ENCODE data around the gene MDH1. TPM values are rescaled to one million over a fixed set of nuclear protein-coding genes. Genes with fewer than 3 reads are reported as not detected.

Gene MDH1
- total and polyA plus RNA-seq, 12 donors, result 1,017 to 1,698 (median 1,564) TPM

DNA sequence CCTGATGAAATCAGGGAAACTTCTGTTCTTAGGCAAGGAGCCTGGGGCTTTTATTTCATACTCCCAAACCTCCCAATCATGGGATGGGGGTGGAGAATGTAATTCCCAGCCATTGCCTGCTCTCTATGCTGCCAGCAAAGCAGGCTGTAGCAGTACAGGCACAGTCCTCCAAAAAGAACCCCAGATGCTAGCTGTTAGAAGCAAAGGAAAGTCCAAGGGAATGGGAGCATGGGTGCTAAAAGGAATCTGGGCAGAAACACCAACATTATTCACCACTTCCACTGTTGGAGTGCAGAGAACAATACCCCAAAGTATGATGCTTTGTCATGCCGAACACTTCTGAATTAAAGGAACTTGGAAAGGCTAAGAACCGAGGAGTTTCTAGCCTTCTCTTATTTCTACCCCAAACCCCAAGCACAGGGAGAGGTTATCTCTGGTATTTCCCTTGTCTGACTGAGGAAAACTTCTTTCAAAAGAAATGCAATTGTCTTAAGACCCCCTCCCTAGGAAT, 24.7 kb downstream of the MDH1 start:
- Histone ChIP-seq H3K9me3 (no peaks in the 10 kb centered on the region), H3K27me3 (no peaks in the 10 kb centered on the region), H3K36me3 (peaks cover 0 to 4% (median 0%) of the 10 kb centered on the region in 9 donors), H3K4me3 (no peak overlapping the region), H3K27ac (no peak overlapping the region), H3K4me1 (peaks cover 0 to 10% (median 0%) of the 10 kb centered on the region in 9 donors)
- no peak for TF ChIP-seq CTCF (IDR thresholded peaks at IDR 0.05)
- DNase-seq, result no peak
- 54 to 60% methylated on average over 2 of the region's 2 CpGs for WGBS, 2 donors
- peak in 1 of 8 donors; percentile 31 for ATAC-seq
- intact Hi-C loops (cut with DNase I), result no loop called here

DNA sequence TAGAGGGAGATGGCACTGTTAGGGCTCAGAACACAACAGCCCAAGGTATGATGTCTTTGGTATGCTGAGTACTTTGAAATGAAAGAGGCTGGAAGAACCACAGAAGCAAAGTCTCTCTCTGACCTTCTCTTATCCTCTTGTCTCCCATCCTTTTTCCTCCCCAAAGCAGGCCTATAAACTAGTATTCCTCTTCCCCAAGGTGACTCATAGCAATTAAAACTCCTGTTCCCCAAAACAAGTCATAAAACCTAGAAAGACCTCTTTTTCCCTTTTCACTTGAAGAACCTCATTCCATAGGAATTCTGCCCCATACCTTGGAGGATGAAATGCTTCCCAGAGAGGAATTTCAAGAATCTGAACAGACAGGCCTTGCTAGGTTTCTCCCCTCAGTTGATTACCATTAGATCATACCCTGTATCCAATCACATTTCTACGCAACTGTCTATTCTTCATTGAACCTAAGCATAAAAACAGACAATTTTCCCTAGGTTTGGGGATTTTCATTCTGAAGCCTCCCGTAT, 25.7 kb downstream of the MDH1 start:
- Histone ChIP-seq H3K9me3 (no peaks in the 10 kb centered on the region), H3K27me3 (no peaks in the 10 kb centered on the region), H3K27ac (no peak overlapping the region), H3K36me3 (no peaks in the 10 kb centered on the region), H3K4me3 (no peak overlapping the region), H3K4me1 (peaks cover 0 to 10% (median 0%) of the 10 kb centered on the region in 9 donors)
- intact Hi-C loops (cut with DNase I), result no loop called here
- no peak for ATAC-seq
- no peak for DNase-seq
- no peak for TF ChIP-seq CTCF (IDR thresholded peaks at IDR 0.05)
- 81 to 89% methylated on average over 2 of the region's 2 CpGs for WGBS, 2 donors

DNA sequence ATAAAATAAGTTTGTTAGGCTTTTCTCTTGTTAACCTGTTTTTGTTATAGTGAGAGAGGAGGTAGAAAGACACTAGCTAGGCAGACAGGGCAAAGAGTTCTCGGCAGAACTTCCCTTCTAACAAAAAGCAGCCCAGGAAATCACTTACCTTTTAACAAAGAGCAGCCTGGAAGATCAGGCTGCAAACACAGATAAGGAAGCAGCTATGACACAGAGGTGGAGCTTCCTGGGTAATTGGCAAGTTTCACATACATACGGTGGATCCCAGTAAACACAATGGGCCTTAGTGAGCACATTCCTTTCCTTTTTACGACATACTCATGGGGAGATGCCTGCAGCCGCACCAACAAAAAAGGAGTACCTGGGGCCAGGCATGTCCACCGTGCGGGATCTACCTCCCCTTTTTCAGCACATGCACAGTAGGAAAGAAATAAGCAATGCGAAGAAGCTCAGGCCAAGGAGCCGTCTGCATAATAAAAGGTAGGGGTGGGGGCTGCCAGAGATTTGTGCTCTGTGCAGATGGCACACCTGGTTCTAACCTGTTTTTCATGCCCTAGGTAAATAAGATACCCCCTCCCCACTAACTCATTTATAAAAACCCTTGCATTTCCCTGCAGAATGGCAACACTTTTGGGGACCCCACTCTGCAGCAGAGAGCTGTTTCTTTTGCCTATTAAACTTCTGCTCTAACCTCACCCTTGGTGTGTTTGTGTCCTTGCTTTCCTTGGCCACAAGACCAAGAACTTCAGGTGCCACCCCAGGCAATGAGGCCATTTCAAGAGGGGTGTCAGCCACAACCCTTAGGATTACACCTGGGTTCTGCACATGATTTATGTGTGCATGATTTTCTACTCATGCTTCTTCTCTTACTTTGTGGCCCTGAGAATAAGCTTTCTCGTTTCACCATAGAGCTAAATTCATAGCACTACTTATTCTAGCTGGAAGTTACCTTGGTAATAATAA, 26.5 kb downstream of the MDH1 start:
- Histone ChIP-seq H3K4me1 (peaks cover 0 to 10% (median 0%) of the 10 kb centered on the region in 9 donors), H3K27ac (no peak overlapping the region), H3K27me3 (no peaks in the 10 kb centered on the region), H3K4me3 (no peak overlapping the region), H3K36me3 (no peaks in the 10 kb centered on the region), H3K9me3 (no peaks in the 10 kb centered on the region)
- intact Hi-C loops (cut with DNase I), result no loop called here
- no peak for TF ChIP-seq CTCF (IDR thresholded peaks at IDR 0.05)
- DNase-seq, result no peak
- WGBS, 2 donors, result 60 to 64% methylated on average over 9 of the region's 9 CpGs
- ATAC-seq, result peak in 1 of 8 donors; percentile 53

- H3K36me3 ChIP-seq, result no peaks in the 10 kb centered on the region
- no peak overlapping the region for H3K4me3 ChIP-seq
- no peak for ATAC-seq
- no peak for DNase-seq
- H3K9me3 ChIP-seq, result no peaks in the 10 kb centered on the region
- no peak overlapping the region for H3K27ac ChIP-seq
- 67 to 76% methylated on average over 1 of the region's 1 CpG for WGBS, 2 donors
- H3K4me1 ChIP-seq, result peaks cover 0 to 10% (median 0%) of the 10 kb centered on the region in 9 donors
- intact Hi-C loops (cut with DNase I), result no loop called here
- TF ChIP-seq CTCF (IDR thresholded peaks at IDR 0.05), result no peak
- no peaks in the 10 kb centered on the region for H3K27me3 ChIP-seq
Measured at GRCh38 chr2:63617366-63617765, 28.6 kb downstream of the MDH1 start.

Data from heart right ventricle (tissue), 16 donors.